NOMO-1 (cell line): ENCODE results near the gene NFKB1.
"Not testable (repeated sequence)": the region's sequence is repeated elsewhere in the genome, so short reads cannot be mapped to it uniquely, and the experiment has no call there.

Experiments
- DNase-seq, 2 experiments: peaks; one replicate each; lab custom pipeline; 2025; ENCODE audit not compliant: unreplicated experiment in 2 of 2; lab: John Stamatoyannopoulos, UW

Gene NFKB1

DNA sequence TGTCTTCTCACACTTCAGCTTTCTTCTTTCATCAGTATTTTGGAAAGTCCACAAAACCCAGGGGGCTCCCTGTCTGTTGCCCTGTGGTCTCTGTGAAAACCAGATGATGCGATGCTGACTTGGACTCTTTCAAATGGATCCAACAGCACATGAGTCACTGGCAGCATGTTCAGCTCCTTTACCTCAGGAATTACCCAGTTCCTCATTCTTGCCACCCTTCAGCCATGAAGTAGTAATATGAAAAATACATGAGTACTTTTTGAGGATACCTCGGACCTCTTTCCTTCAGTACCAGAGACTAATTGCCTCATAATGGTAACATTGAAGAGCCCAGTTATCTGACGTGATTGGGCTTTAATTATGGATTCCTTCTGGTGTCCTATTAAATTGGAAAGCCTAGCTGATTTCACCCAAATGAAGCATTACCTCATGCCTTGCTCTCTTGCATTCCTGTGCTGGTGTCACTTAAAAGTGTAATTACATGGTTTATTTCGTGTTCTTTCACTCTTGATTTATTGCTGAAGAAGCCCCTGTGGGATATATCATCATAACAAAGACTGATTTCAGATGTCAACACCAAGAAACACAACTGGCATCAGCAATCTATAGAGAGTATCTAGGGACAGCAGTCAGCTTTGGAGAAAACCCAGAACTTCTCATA is 63.4 kb downstream of the NFKB1 start:
- peak; percentile 4 to 66 for DNase-seq

- no peak for DNase-seq
These were observed 64.5 kb downstream of the NFKB1 start for GRCh38 chr4:102565696-102566095.

DNA sequence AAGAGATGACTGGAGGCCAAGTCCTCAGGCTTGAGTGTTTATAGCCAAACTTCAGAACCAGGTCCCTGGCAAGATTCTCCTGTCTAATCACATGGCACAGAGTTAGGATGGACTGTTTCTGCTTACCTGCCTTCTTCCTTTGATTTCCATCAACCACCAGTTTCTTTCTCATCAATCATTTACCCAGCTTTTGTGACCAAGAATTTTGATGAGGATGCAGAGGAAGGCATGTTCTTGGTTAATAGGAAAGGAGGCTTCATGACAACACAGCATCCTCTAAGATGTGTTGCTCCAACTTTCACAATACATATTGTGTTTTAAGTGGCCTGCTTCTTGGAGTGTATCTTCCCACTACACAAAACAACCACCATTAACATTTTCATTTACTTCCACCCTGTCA is 65.3 kb downstream of the NFKB1 start:
- DNase-seq = no peak

GRCh38 chr4:102567427-102567826 is 66.3 kb downstream of the NFKB1 start:
- no peak for DNase-seq

- DNase-seq = no peak
These were observed 68.0 kb downstream of the NFKB1 start for GRCh38 chr4:102569200-102569599.

- not testable (repeated sequence) for DNase-seq
These were observed 69.1 kb downstream of the NFKB1 start for GRCh38 chr4:102570211-102570610.

GRCh38 chr4:102572452-102572851 is 71.3 kb downstream of the NFKB1 start:
- DNase-seq = no peak

- peak; percentile 27 to 48 for DNase-seq
These were observed 73.2 kb downstream of the NFKB1 start for GRCh38 chr4:102574317-102574716.

DNA sequence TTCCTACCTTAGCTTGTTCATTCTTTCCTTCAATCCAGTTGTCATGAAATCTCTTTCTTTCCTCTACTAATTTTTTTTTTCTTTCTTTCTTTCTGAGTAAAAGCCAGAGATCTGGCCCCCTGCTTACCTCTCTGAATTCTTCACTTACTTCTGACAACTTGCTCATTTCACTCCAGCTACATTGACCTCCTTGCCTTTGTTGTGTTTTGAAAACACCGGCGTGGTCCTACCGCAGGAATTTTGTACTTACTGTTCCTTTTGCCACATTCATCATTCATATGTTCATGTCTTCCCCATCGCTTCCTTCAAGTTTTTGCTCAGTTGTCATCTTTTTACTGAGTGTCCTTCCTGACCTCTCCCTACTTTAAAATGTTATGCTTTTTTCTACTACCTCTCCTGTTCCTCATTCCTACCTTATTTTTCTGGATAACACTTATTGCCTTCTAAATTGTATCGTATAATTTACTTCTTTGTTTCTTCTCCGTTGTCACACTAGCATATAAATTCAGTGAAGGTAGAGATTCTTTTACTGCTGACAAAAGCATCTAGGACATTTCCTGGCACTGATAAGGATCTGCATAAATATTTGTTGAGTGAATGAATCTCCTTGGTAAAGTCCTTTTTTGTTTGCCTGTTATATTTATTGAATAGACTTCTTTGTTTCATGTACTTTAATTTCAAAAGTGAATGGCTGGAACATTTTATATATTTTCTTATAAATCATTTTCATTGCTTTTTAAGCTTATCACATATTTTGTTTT is 74.4 kb downstream of the NFKB1 start:
- no peak for DNase-seq

GRCh38 chr4:102578270-102578669 is 77.1 kb downstream of the NFKB1 start:
- DNase-seq = no peak

DNA sequence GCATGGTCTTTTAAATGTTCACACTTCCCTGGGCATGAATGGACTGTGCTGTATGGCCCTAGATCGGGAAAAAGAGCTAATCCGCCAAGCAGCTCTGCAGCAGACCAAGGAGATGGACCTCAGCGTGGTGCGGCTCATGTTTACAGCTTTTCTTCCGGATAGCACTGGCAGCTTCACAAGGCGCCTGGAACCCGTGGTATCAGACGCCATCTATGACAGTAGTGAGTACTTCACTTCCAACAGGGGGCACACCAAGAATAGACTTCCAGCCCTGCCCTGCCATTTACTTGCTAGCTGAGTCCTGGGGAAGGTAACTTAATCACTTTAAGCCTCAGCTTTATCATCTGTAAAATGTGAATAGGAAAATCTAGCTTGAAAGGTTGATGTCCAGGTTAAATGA is 77.7 kb downstream of the NFKB1 start:
- no peak for DNase-seq

- no peak for DNase-seq
These were observed 78.8 kb downstream of the NFKB1 start for GRCh38 chr4:102579794-102580462.

DNA sequence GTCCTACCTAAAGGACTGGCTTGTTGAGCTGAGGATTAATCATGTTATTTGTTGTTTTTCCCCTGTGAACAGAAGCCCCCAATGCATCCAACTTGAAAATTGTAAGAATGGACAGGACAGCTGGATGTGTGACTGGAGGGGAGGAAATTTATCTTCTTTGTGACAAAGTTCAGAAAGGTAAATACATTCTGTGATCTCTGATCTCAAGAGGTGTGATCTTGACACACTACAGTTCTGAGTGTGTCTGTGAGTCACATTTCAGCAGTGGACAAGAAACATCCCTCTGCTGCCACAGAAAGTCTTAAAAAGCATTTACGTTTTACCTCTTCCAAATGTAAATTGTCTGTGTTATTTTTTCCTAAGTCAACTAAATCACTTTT is 79.3 kb downstream of the NFKB1 start:
- DNase-seq = no peak

- no peak for DNase-seq
These were observed 82.9 kb downstream of the NFKB1 start for GRCh38 chr4:102584091-102584490.

GRCh38 chr4:102585329-102585728 is 84.2 kb downstream of the NFKB1 start:
- no peak for DNase-seq

DNA sequence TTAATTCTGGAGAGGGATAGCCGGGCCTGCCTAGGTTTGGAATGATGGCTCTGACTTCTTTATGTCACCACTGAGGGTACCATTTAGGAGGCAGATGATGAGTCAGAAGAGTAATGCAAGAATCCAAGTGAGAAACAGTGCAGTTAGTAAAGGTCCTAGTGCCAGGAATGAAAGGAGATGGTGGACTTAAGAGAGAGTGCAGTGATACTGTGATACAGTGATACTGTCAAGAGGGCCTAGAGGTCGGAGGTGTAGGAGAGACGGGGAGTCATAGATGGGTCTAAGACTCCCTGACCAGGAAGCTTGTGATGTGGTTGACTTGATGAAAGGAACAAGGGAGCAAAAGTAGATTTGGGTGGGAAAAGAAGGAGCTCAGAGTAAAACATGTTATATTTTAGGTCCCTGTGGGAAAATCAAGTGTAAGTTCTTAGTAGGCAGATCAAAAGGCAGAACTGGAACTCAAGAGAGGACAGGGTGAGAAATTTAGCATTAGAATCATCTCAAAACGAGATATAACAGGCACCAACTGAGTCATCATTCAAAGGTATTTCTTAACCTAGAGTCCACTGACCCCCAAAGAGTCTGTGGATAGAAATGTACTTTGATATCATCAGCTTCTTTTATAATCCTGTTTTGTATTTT is 85.0 kb downstream of the NFKB1 start:
- no peak for DNase-seq

GRCh38 chr4:102586644-102587021 is 85.5 kb downstream of the NFKB1 start:
- DNase-seq = no peak

GRCh38 chr4:102589743-102590142 is 88.6 kb downstream of the NFKB1 start:
- no peak for DNase-seq

GRCh38 chr4:102592256-102592655 is 91.1 kb downstream of the NFKB1 start:
- DNase-seq = no peak

GRCh38 chr4:102593147-102593546 is 92.0 kb downstream of the NFKB1 start:
- peak; percentile 30 to 74 for DNase-seq

DNA sequence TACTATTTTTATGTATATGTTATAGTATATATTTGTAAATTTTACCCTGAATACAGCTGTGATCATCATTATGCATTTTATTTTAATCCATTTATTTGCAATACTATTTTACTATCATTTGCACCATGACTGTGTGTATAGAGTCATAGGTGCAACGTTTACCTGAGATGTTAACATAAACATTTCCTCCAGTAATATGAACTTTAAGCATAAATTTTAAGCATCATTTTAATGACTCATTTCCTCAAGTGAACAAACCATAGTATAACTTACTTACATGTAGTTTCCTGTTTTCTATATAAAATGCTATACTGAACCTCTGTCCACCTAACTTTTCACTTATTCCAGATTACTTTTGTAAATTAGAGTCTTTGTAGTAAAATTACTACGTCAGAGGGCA is 92.8 kb downstream of the NFKB1 start:
- no peak for DNase-seq
